Transverse colon (tissue), 4 donors: ENCODE measurements around the gene APCDD1. TPM values are rescaled to one million over a fixed set of nuclear protein-coding genes. Genes with fewer than 3 reads are reported as not detected.

Experiments used
- DNase-seq: peaks from one replicate; pipeline ENCODE4 v3.0.0-alpha.2; 2019
- H3K27ac ChIP-seq, 4 donors: fragments of 200-600 bp; sonication (generic); 2 replicates each; pipeline ENCODE4 v1.5.1; 2016 to 2018; ENCODE audit warnings: inconsistent platforms in 4 of 4
- H3K27me3 ChIP-seq: fragments of 200-600 bp; sonication (generic); 2 replicates; pipeline ENCODE4 v1.5.1; 2017; ENCODE audit warnings: inconsistent platforms
- H3K36me3 ChIP-seq, 4 donors: fragments of 200-600 bp; sonication (generic); 2 replicates each; pipeline ENCODE4 v1.5.1; 2017 to 2019; ENCODE audit warnings: inconsistent platforms in 4 of 4
- H3K4me1 ChIP-seq, 4 donors: fragments of 200-600 bp; sonication (generic); 2 replicates each; pipeline ENCODE4 v1.5.1; 2017 to 2020; ENCODE audit warnings: inconsistent platforms in 4 of 4
- H3K4me3 ChIP-seq, 4 donors: fragments of 200-600 bp; sonication (generic); 1 replicate in 1 of 4; 2 replicates in 3 of 4; pipeline versions ENCODE4 v1.5.1 to v1.6.1; 2017 to 2019; ENCODE audit warnings: inconsistent platforms in 4 of 4
- H3K9me3 ChIP-seq, 2 donors: fragments of 200-600 bp; sonication (generic); 2 replicates each; pipeline ENCODE4 v1.5.1; 2017 to 2019; ENCODE audit warnings: inconsistent platforms in 2 of 2
- EP300 ChIP-seq: sonication (generic); formaldehyde crosslinking; IDR thresholded peaks from one replicate; pipeline ENCODE4 v1.6.1; 2017; ENCODE audit warnings: antibody characterized with exemption, low read depth
- POLR2A ChIP-seq: fragments of 450-650 bp; IDR thresholded peaks from one replicate; pipeline ENCODE4 v1.6.1; 2016; ENCODE audit warnings: antibody characterized with exemption, mild to moderate bottlenecking, moderate library complexity
- POLR2AphosphoS5 ChIP-seq, 3 donors: sonication (generic); formaldehyde crosslinking; IDR thresholded peaks; one replicate each; pipeline ENCODE4 v1.6.1; 2016; ENCODE audit warnings: antibody characterized with exemption in 3 of 3
- WGBS, 2 donors: methylation state at CpG; one replicate each; pipeline ENCODE4 v1.1.5; 2018; ENCODE audit warnings: low coverage in 1 of 2; 5-methylcytosine and 5-hydroxymethylcytosine counted together
- in situ Hi-C, 4 donors: fragments of 200-750 bp; cut with MboI; loops; one replicate each; pipeline versions ENCODE4 v1.15.0 to v1.15.1; 2017; ENCODE audit warnings: low sequenced_read_pairs in 3 of 4, low pct_ligation_motif_present in 1 of 4, low pct_unique_long_range_greater_than_20kb in 1 of 4
- intact Hi-C: fragments of 100-400 bp; cut with DNase I; formaldehyde crosslinking; loops from one replicate; pipeline ENCODE4 v1.15.1; 2023; ENCODE audit warnings: low total_unique reads
- total RNA-seq, 4 donors: library from RNA; depleted of rRNA; stranded (reverse); fragments of >200 nt; gene quantifications; one replicate each; pipeline ENCODE4 v1.1.0, GENCODE V29; 2016
- TF ChIP-seq, protein P1 (sequence below), 5 experiments: fragments of 200-600 bp in 3 of 5; fragments of 450-650 bp in 2 of 5; sonication (generic) in 3 of 5; IDR thresholded peaks; 1 replicate in 2 of 5; 2 replicates in 3 of 5; pipeline ENCODE4 v1.5.1; 2016 to 2017; ENCODE audit warnings: antibody characterized with exemption in 5 of 5, inconsistent platforms in 3 of 5, mild to moderate bottlenecking in 2 of 5, moderate library complexity in 1 of 5

Gene APCDD1
- total RNA-seq, 4 donors from 2014 or later = 2.6 to 10.8 (median 8.3) TPM

DNA sequence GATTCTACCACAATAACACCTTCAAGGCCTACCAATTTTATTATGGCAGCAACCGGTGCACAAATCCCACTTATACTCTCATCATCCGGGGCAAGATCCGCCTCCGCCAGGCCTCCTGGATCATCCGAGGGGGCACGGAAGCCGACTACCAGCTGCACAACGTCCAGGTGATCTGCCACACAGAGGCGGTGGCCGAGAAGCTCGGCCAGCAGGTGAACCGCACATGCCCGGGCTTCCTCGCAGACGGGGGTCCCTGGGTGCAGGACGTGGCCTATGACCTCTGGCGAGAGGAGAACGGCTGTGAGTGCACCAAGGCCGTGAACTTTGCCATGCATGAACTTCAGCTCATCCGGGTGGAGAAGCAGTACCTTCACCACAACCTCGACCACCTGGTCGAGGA, 17.1 kb downstream of the APCDD1 start:
- H3K27me3 ChIP-seq = no peaks in the 10 kb centered on the region
- in situ Hi-C loops = no loop called here
- no peak overlapping the region for H3K4me3 ChIP-seq
- H3K4me1 ChIP-seq = peaks cover 3 to 19% (median 6%) of the 10 kb centered on the region in 4 donors
- intact Hi-C loops = no loop called here
- no peaks in the 10 kb centered on the region for H3K36me3 ChIP-seq
- DNase-seq = no peak
- H3K9me3 ChIP-seq = no peaks in the 10 kb centered on the region
- no peak overlapping the region for H3K27ac ChIP-seq
- WGBS, 2 donors = 85% methylated on average over 21 of the region's 22 CpGs; no CpG with 5 or more reads in 1 of the 2 donors
- TF ChIP-seq POLR2A = no peak
- TF ChIP-seq POLR2AphosphoS5 (IDR thresholded peaks at IDR 0.05) = no peak
- no peak for TF ChIP-seq EP300
- TF ChIP-seq, protein P1, sequence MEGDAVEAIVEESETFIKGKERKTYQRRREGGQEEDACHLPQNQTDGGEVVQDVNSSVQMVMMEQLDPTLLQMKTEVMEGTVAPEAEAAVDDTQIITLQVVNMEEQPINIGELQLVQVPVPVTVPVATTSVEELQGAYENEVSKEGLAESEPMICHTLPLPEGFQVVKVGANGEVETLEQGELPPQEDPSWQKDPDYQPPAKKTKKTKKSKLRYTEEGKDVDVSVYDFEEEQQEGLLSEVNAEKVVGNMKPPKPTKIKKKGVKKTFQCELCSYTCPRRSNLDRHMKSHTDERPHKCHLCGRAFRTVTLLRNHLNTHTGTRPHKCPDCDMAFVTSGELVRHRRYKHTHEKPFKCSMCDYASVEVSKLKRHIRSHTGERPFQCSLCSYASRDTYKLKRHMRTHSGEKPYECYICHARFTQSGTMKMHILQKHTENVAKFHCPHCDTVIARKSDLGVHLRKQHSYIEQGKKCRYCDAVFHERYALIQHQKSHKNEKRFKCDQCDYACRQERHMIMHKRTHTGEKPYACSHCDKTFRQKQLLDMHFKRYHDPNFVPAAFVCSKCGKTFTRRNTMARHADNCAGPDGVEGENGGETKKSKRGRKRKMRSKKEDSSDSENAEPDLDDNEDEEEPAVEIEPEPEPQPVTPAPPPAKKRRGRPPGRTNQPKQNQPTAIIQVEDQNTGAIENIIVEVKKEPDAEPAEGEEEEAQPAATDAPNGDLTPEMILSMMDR (IDR thresholded peaks at IDR 0.05) = no peak

DNA sequence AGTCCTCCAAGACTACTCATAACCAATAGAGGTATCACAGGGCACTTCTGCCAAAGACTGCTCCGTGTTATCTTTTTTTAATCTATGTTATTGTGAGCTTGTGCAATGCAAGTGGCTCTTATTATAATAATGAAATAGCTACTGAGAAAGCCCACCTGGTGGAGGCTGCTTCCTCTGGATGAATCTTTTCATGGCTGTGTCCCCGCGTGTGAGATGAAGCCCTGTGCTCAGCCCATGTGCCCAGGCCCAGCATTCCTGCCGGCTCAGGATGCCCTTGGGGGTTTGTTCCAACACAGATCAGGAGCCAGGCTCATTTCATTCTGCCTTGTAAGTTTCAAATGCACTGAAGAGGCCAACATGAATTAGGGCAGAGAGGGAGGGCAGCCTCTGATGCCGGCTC, 18.7 kb downstream of the APCDD1 start:
- Histone ChIP-seq H3K4me1 (peaks cover 7 to 27% (median 13%) of the 10 kb centered on the region in 4 donors), H3K27ac (no peak overlapping the region), H3K36me3 (no peaks in the 10 kb centered on the region), H3K27me3 (no peaks in the 10 kb centered on the region), H3K9me3 (no peaks in the 10 kb centered on the region), H3K4me3 (no peak overlapping the region)
- TF ChIP-seq POLR2AphosphoS5 (IDR thresholded peaks at IDR 0.05) (no peak), EP300 (no peak), POLR2A (no peak)
- TF ChIP-seq, protein P1 (IDR thresholded peaks at IDR 0.05) = no peak
- DNase-seq = no peak
- intact Hi-C loops = no loop called here
- in situ Hi-C loops = no loop called here
- WGBS, 2 donors = 89 to 93% methylated on average over 5 of the region's 5 CpGs

DNA sequence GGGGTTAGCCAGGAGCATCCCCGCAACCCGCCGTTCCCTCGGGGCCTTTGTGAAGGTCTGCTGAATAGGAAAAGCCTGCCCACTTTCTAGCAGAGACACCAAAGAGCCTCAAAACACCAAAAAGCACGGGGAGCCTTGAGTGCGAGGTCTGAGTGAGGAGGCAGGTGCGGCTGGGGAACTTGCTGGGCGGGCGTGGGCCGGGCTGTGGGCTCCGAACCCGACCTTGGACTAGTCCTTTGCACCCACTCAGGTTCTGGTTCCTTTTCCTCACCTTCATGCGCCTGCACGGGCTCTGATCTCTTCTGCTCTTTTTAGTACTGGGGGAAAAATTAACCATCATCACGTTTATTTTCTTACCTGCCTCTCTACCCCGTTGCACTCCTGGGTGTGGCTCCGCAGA, 19.9 kb downstream of the APCDD1 start:
- H3K4me1 ChIP-seq = peaks cover 7 to 26% (median 13%) of the 10 kb centered on the region in 4 donors
- TF ChIP-seq POLR2A (no peak), EP300 (no peak), POLR2AphosphoS5 (IDR thresholded peaks at IDR 0.05) (no peak)
- TF ChIP-seq, protein P1 (IDR thresholded peaks at IDR 0.05) = no peak
- intact Hi-C loops = no loop called here
- no peaks in the 10 kb centered on the region for H3K27me3 ChIP-seq
- WGBS, 2 donors = 91% methylated on average over 17 of the region's 17 CpGs; no CpG with 5 or more reads in 1 of the 2 donors
- H3K36me3 ChIP-seq = no peaks in the 10 kb centered on the region
- H3K27ac ChIP-seq = no peak overlapping the region
- H3K4me3 ChIP-seq = no peak overlapping the region
- in situ Hi-C loops = no loop called here
- no peaks in the 10 kb centered on the region for H3K9me3 ChIP-seq
- DNase-seq = no peak

DNA sequence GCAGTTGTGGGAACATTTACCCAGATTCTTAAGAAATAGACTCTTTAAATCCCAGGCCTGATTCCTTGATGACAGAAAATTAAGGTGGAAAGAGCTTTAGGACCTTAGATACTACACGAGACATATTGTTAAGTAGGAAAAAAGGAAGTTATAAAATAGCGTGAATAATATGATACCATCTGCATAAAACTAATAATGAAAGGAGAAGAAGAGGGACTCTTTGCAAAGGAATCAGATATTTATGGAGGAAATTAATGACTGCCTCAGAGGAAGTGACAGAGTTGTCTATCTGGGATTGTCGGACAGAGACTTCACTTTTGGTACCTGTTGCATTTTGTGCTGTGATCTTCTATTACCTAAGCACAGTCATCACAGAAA, 20.8 kb downstream of the APCDD1 start:
- Histone ChIP-seq H3K4me3 (no peak overlapping the region), H3K27me3 (no peaks in the 10 kb centered on the region), H3K9me3 (no peaks in the 10 kb centered on the region), H3K27ac (no peak overlapping the region), H3K4me1 (peaks cover 7 to 18% (median 13%) of the 10 kb centered on the region in 4 donors), H3K36me3 (no peaks in the 10 kb centered on the region)
- in situ Hi-C loops (no loop called here), intact Hi-C loops (no loop called here)
- no peak for DNase-seq
- 73 to 79% methylated on average over 2 to 3 of the region's 3 CpGs for WGBS, 2 donors
- TF ChIP-seq POLR2A (no peak), EP300 (no peak), POLR2AphosphoS5 (IDR thresholded peaks at IDR 0.05) (no peak)
- TF ChIP-seq, protein P1 (IDR thresholded peaks at IDR 0.05) = no peak
